AG04449 (cell line): ENCODE measurements around the gene ZNRF1.

Source experiments
- CTCF ChIA-PET: fragments of 350-600 bp; formaldehyde crosslinking; extraction: SDS; loops from one replicate; lab custom pipeline; 2021; ENCODE audit warnings: antibody characterized with exemption; lab: Yijun Ruan, JAX
- POLR2A ChIA-PET: fragments of 400-600, 350-600 bp; formaldehyde crosslinking; extraction: SDS; loops from one replicate; lab custom pipeline; 2020; ENCODE audit warnings: antibody characterized with exemption, inconsistent platforms; lab: Yijun Ruan, JAX
- DNase-seq: peaks from one replicate; pipeline ENCODE4 v3.0.0-alpha.2; 2010; ENCODE audit warnings: low read depth, low spot score
- H3K4me3 ChIP-seq: 2 replicates; pipeline ENCODE4 v1.5.1; 2011; ENCODE audit warnings: low read depth, mild to moderate bottlenecking, control low read depth, low read length
- TF ChIP-seq, protein P1 (sequence below): IDR thresholded peaks from one replicate; pipeline ENCODE4 v1.5.1; 2011; ENCODE audit warnings: mild to moderate bottlenecking, moderate library complexity, low read length, control low read depth, inconsistent platforms; ENCODE audit not compliant: insufficient read depth; ENCODE audit errors: missing control alignments

Gene ZNRF1

DNA sequence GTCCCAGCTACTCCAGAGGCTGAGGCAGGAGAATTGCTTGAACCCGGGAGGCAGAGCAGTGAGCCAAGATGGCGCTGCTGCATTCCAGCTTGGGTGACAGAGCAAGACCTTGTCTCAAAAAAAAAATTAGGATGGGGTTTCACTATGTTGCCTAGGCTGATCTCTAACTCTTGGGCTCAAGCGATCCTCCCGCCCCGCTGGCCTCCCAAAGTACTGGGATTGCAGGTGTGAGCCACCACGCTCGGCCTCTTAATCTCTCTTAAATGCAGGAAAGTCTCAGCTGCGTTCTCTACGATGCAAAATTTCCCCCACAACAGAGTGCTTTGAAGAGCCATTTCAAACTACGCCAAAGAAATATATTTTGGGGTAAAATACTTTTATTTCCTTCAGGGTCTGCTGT is 8.0 kb upstream of the ZNRF1 start:
- H3K4me3 ChIP-seq = no peak overlapping the region
- POLR2A ChIA-PET = no interaction called here
- CTCF ChIA-PET = interaction anchor here (19.3 kb wide), 1 partner anchor 118 kb away, joined by 450 read pairs; no protein-coding TSS in a partner anchor
- TF ChIP-seq, protein P1, sequence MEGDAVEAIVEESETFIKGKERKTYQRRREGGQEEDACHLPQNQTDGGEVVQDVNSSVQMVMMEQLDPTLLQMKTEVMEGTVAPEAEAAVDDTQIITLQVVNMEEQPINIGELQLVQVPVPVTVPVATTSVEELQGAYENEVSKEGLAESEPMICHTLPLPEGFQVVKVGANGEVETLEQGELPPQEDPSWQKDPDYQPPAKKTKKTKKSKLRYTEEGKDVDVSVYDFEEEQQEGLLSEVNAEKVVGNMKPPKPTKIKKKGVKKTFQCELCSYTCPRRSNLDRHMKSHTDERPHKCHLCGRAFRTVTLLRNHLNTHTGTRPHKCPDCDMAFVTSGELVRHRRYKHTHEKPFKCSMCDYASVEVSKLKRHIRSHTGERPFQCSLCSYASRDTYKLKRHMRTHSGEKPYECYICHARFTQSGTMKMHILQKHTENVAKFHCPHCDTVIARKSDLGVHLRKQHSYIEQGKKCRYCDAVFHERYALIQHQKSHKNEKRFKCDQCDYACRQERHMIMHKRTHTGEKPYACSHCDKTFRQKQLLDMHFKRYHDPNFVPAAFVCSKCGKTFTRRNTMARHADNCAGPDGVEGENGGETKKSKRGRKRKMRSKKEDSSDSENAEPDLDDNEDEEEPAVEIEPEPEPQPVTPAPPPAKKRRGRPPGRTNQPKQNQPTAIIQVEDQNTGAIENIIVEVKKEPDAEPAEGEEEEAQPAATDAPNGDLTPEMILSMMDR = no peak
- DNase-seq = no peak

DNA sequence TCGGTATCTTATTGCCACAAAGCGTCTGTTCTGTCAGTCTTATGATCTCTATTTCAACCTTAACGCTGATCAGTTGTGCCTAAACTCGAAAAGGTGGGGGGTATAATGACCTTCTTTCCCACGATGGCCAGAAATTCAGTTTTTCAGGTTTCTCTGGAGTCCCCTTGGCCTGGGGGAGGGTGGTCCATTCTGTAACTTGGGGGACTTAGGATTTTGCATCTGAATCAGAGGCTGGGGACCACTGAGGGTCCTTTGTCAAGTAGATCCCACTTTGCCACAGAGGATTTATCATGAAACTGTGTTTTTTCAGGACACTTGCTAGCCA is 7.6 kb upstream of the ZNRF1 start:
- ChIA-PET CTCF (interaction anchor here (19.3 kb wide), 1 partner anchor 118 kb away, joined by 450 read pairs; no protein-coding TSS in a partner anchor), POLR2A (interaction anchor here (0.5 kb wide), 1 partner anchor 77 kb away, joined by 5 read pairs; no protein-coding TSS in a partner anchor)
- no peak for DNase-seq
- H3K4me3 ChIP-seq = no peak overlapping the region
- TF ChIP-seq, protein P1 = no peak

GRCh38 chr16:74991593-74992403 is 7.0 kb upstream of the ZNRF1 start:
- ChIA-PET CTCF (interaction anchor here (19.3 kb wide), 1 partner anchor 117 kb away, joined by 450 read pairs; no protein-coding TSS in a partner anchor), POLR2A (interaction anchor here (0.5 kb wide), 2 partner anchors 76 to 155 kb away, joined by 4 to 5 read pairs; no protein-coding TSS in a partner anchor)
- TF ChIP-seq, protein P1 = no peak
- no peak for DNase-seq
- H3K4me3 ChIP-seq = no peak overlapping the region

- CTCF ChIA-PET = interaction anchor here (0.6 to 19.3 kb wide), 7 partner anchors 9 to 120 kb away, joined by 3 to 450 read pairs (median 4); partner anchors contain the start of genes LDHD and WDR59
- TF ChIP-seq, protein P1 = no peak
- no peak overlapping the region for H3K4me3 ChIP-seq
- POLR2A ChIA-PET = interaction anchor here (0.7 kb wide), 1 partner anchor 138 kb away, joined by 3 read pairs; no protein-coding TSS in a partner anchor
- no peak for DNase-seq
Measured at GRCh38 chr16:74995986-74996385, 2.8 kb upstream of the ZNRF1 start.

GRCh38 chr16:74997042-74997491 is 1.8 kb upstream of the ZNRF1 start:
- no peak for DNase-seq
- H3K4me3 ChIP-seq = no peak overlapping the region
- TF ChIP-seq, protein P1 = no peak
- ChIA-PET CTCF (interaction anchor here (0.8 to 19.3 kb wide), 10 partner anchors 10 to 119 kb away, joined by 3 to 450 read pairs (median 8); partner anchors contain the start of genes LDHD and WDR59), POLR2A (interaction anchor here (0.6 kb wide), 1 partner anchor 114 kb away, joined by 3 read pairs; no protein-coding TSS in a partner anchor)

GRCh38 chr16:74999219-74999608 is 390 bp downstream of the ZNRF1 start:
- ChIA-PET POLR2A (no interaction called here), CTCF (interaction anchor here (1.5 to 19.3 kb wide), 10 partner anchors 11 to 110 kb away, joined by 4 to 450 read pairs (median 7); partner anchors contain the start of gene WDR59)

More at GRCh38 chr16:74999219-74999608, 390 bp downstream of the ZNRF1 start:
- H3K4me3 ChIP-seq = peak overlapping the region; percentile 61
- DNase-seq = no peak
- TF ChIP-seq, protein P1 = no peak
